Measurements from ENCODE around the gene SNX22.

Gene SNX22

DNA sequence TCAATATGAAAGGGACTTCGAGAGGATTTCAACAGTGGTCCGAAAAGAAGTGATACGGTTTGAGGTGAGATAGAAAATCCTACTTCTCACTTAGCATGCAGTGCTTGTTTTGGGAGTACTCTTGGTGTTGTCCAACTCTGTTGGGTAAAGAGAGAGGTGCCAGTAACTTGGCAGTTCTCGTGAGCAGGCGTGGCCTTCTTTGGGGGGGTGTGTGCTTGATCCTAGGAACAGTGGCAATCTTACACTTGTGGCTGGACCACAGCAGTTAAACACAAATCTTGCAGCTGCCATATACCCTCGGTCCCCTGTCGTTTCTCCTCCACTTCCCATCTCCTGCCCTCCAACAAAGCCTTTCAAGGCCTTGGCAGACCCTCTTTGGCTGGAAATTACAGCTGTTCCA is 15.2 kb upstream of the SNX22 start:
- no peak for DNase-seq

- no peak for DNase-seq
These were observed 14.2 kb upstream of the SNX22 start for GRCh38 chr15:64137226-64137833.

DNA sequence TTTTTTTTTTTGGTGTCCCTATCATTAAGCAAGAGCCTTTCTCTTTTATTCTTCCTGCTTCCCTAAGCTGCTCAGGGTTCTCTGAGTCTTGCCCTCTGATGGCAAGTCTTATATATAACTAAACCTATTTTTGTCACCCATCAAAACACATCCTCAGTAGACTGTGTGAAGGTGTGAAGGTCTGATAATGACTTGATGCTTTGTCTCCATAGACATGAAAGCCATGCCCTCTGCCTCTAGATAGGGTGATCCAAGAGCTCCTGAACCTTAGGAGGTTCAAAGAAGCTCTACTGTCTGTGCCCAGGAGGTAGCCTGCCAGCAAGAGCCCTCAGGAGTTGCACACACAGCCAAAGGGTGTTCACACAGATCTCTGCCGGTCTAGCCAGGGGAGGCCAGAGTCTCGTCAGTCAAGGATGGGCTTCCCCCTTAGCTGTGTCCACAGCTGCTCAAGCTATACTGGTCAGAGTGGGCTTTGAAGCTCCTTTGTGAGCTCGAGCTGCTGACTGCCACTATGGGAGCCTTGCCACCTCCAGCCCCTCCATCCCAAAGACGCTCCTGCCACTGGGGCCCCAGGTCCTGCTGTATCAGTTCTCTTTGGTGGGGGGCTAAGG is 13.1 kb upstream of the SNX22 start:
- no peak for DNase-seq

DNA sequence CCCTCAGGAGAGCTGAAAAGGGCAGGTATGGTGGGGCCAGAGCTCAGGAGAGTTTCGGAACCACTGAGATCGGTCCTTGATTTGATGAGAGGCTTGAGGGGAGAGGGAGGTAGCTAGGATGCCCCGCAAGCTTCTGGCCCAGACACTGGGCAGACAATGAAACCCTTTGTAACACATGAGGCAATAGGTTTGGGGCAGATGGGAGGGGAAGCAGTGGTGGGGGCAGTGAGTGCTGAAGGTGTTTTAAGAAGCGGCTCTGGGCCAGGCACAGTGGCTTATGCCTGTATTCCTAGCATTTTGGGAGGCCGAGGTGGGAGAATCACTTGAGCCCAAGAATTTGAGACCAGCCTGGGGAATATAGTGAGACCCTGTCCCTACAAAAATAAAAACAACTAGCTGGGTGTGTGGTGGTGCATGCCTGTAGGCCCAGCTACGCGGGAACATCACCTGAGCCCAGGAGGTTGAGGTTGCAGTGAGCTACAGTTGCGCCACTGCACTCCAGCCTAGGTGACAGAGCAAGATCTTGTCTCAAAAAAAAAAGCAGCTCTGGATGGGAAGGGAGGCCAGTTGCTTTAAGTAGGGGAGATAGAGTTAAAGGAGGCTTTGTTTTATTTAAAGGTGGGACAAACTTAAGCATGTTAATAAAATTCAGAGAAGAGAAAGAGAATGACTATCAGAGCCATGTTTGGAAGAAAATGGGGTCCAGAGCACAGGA is 9.6 kb upstream of the SNX22 start:
- no peak for DNase-seq

DNA sequence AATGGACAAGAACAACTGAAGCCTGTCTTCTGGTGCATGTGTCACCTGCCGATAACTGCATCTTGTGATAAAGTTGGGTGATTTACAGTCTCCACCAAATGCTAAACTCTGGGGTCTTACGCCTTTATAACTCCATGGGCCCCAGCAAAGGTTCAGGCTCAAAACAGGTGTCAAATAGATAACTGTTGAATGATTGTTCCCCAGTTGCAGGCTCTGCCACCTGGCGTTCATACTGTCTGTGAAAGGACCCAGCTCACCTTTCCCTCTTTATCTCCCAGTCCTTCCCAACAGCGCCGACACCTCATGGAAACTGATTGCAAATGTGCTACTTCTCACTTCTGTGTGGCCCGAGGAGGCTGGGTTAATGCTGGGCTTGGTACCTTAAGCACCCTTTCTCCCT is 8.3 kb upstream of the SNX22 start:
- DNase-seq: no peak

DNA sequence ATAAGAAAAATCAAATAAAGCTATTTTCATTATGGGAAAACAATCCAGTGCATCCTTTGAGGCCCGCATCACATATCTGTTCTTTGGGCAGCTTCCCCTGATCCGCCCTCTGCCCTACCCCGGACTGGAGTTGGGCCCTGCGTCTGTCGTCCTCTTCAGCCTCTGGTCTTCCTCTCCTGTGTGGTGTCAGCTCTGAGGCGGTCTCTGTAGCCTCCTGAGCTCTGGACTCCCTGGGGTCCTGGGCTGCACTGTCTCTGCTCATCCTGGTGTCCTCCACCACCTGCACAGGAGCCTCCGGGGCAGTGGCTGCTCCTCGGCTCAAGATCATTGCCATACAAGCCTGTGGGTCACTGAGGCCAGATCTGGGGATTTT is 7.4 kb upstream of the SNX22 start:
- no peak for DNase-seq

DNA sequence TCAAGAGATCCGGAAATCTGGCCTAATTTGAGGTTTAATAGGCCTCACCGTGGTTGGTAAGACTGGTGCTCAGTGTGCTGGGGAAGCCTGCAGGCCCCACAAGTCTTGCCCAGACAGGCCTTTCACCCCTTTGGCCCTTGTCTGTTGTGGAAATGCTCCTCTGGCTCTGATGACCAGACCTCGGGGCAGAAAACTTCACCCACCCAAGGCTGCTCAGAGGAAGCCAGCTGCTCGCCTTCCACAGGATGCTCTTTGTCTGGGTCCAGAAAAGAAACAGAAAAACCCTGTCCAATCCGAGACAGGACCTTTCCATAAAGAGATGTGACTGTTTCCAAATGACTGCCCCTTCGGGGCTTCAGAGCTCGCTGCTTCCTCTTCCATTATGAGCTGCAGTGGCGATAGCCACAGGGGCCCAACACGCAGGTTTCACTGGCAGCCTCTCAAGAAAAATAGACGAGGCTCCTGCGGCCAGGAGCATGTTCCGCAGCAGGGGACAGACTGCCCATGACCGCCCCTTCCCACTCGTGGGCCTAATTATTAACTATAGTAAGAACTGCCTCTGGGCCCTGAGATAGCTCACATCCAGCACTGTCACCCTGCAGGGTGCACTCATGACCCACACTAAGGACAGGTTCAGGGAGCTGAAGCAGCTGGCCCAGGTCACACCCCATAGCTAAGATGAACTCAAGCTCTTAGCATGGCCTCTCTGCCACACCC is 6.8 kb upstream of the SNX22 start:
- DNase-seq: no peak

- DNase-seq: no peak
These were observed 5.5 kb upstream of the SNX22 start for GRCh38 chr15:64146041-64146440.

GRCh38 chr15:64146520-64146884 is 5.0 kb upstream of the SNX22 start:
- DNase-seq: no peak

DNA sequence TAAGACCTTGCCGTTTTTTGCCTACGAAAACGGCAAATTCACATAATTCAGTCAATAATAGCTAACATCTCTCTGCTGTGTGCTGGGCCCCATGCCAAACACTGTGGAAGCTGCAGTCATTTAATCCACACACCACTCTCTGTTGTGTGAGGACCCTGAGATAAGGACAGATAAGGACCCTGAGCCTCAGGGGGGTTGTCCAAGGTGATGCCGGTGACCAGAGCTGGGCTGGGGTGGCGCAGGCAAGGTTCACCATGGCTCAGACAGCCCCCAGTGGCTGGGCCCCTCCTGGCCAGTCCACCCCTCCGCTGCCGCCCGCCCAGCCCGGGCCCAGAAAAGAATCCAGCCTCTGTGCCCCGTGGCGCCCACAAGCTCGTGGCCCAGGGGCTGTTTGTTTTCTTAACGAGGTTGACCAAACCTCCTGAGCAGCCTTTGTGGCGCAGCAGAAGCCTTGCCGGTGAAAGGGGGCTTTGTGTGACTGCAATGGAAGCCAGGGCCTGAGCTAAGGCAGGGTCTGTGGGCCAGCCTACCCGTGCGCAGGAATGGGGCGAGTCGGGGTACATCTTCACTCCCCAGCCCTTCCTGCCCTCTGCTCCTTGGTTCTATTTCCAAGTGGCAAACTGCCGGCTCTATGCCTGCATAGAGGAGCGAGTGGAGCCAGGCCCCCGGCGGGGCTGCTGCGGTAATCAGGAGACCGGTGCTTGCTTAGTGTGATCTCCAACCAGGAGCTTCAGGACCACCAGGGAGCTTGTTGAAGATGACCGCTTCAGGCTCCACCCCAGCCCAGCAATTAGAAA is 4.4 kb upstream of the SNX22 start:
- no peak for DNase-seq

- no peak for DNase-seq
These were observed 3.4 kb upstream of the SNX22 start for GRCh38 chr15:64148168-64148567.

GRCh38 chr15:64148581-64148980 is 3.0 kb upstream of the SNX22 start:
- no peak for DNase-seq

- no peak for DNase-seq
These were observed 2.1 kb upstream of the SNX22 start for GRCh38 chr15:64149424-64149823.

DNA sequence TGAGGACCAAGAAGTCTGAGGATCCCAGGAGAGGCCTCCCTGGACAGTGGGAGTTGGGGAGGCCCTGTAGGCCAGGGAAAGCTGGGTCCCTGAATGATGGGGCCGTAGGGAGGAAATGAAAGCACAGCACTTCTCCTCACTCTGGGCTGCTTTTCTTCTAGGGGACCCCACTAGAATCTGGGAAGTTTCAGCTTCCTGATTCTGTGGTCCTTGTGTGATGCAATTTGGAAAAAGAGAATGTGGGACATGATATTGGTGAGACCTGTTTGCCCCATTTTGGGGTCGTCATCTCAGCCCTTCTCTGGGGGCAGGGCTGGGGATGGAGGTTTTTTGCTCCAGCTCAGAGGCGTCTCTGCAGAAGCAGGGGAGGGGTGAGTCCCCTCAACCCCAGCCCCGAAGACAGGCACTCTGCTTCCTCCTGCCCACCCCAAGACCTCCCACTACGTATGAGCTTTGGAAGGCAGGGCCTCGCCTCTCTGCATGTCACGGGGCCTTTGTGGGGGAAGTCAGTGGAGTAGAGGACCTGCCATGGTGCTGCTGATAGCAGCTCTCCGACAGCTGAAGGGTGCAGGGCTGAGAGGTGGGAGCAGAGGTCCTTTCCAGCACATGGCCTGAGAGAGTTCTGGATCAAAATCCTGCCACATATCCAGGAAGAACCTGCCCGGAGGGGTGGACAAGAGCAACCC is 1.5 kb upstream of the SNX22 start:
- no peak for DNase-seq

DNA sequence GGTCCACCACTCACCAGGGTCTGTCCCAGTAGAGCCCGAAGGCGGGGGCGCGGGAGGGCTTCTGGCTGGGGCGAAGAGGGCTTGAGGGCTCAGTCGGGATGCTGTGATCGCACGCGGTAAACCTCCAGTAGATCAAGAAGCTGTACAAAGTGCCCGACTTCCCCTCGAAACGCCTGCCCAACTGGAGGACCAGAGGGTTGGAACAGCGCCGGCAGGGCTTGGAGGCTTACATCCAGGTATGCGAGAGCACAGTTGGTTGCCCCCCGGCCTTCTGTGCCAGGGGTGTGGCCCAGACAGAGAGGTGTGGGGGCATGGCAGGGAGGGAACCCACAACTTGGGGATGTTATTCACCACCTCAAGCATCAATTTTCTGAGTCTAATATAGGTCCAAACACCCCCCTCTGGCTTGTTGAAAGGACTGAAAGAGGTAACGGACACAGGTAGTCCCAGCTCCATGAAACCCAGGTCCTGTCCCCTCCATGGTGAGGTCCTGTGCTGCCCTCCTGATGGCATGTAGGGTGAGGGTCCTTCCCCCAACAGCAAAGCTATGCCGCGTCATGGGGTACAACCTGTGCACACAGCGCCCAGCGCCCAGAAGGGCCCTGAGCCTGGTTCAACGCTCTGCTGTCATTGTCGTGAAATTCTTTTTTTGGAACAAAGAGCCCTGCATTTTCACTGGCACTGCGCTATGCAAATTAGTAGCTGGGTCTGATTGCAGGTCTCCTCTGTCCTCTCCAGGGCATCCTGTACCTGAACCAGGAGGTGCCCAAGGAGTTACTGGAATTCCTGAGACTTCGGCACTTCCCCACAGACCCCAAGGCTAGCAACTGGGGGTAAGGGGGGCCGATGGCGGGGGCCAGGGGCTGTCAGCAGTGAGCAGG is 1.2 kb downstream of the SNX22 start:
- no peak for DNase-seq

DNA sequence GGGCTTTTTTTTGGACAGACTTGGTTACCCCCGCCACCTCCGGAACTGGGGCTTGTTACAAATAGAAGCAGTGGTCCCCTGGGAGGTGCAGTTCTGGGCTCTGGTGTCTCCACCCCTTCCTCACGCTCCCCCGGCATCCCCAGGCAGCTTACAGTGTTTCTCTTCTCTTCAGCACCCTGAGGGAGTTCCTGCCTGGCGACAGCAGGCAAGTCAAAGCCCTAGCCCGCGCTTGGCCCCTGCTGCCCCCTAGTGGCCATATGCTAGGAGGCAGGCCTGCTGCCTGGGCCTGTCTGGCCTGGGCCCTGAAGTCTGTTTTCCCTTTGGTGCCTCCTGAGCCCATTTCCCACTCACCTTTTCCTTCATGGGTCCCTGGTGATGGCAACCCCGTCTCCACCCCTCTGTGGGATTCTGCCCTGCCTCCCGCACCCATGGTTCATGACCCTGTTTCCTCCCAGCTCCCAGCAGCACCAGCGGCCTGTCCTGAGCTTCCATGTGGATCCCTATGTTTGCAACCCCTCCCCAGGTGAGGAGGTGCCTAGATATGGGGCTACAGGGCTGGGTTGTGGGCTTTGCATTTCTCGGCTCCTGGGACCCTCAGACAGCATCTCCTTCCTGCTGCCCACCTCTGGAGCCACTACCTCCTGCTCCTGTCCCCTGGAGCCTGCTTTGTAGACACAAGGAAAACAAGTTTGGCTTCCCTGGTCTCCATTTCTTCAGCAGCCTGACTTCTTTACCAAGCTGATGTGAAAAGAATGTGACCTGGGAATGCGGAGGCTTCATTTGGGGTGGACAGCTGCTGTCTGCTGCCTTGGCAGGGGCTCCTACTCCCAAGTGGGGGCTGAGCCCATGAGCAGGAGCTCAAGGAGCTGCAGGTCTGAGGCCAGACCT is 2.2 kb downstream of the SNX22 start:
- DNase-seq: peak; percentile 77

GRCh38 chr15:64155802-64156651 is 4.5 kb downstream of the SNX22 start:
- DNase-seq: no peak

GRCh38 chr15:64156652-64157331 is 5.3 kb downstream of the SNX22 start:
- DNase-seq: no peak

DNA sequence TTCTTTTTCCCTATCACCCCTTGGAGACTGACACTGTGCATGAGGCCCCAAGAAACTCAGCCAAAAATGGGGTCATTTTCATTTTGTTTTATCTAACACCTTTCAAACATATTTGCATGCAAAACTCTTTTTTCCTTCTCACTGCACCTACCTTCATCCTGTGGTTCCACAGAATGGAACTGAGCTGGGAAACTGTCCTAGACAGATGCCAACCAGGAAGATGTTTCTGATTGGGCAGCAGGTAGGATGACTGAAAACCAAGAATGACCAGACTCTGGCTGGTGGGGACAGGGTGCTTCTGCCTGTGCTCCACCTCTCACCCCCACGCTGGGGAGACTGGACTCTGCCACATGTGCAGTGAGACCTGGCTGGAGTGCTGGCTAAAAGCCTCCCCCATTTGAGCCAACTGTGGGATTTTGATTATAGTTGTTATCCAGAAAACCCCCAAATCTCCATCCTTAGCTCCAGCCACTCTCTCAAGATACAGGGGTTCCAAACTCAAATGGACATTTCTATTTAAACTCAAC is 6.1 kb downstream of the SNX22 start:
- DNase-seq: no peak
